ENCODE results near the gene ART5.
"Not testable (repeated sequence)": the region's sequence is repeated elsewhere in the genome, so short reads cannot be mapped to it uniquely, and the experiment has no call there.

The ART5 gene

GRCh38 chr11:3655547-3655946 is 13.8 kb upstream of the ART5 start:
- no peak for DNase-seq

GRCh38 chr11:3652514-3652913 is 10.7 kb upstream of the ART5 start:
- not testable (repeated sequence) for DNase-seq

GRCh38 chr11:3649374-3649773 is 7.6 kb upstream of the ART5 start:
- not testable (repeated sequence) for DNase-seq

GRCh38 chr11:3648843-3649242 is 7.1 kb upstream of the ART5 start:
- DNase-seq: not testable (repeated sequence)

- no peak for DNase-seq
Observed at GRCh38 chr11:3645552-3645951, 3.8 kb upstream of the ART5 start.

GRCh38 chr11:3644817-3645235 is 3.0 kb upstream of the ART5 start, which contains the start of gene ART1:
TSS of gene ART1 (plus strand) at chr11:3645128. CDS start at chr11:3659214, 14,086 bp downstream.
- DNase-seq: peak; percentile 39

- not testable (repeated sequence) for DNase-seq
Observed at GRCh38 chr11:3643102-3643546, 1.3 kb upstream of the ART5 start.

GRCh38 chr11:3642071-3642951 is 519 bp upstream of the ART5 start:
- DNase-seq: peak; percentile 91

GRCh38 chr11:3641191-3641590 is 601 bp downstream of the ART5 start:
- no peak for DNase-seq

GRCh38 chr11:3639841-3640240 is 2.0 kb downstream of the ART5 start:
- no peak for DNase-seq

- no peak for DNase-seq
Observed at GRCh38 chr11:3638513-3638912, 3.3 kb downstream of the ART5 start.

GRCh38 chr11:3637201-3637600 is 4.6 kb downstream of the ART5 start:
- DNase-seq: no peak

- no peak for DNase-seq
Observed at GRCh38 chr11:3635641-3636375, 6.0 kb downstream of the ART5 start.

GRCh38 chr11:3632070-3632660 is 9.6 kb downstream of the ART5 start:
- DNase-seq: no peak

- no peak for DNase-seq
Observed at GRCh38 chr11:3631331-3631730, 10.5 kb downstream of the ART5 start.

GRCh38 chr11:3627291-3627690 is 14.5 kb downstream of the ART5 start:
- no peak for DNase-seq

- DNase-seq: no peak
Observed at GRCh38 chr11:3626250-3626960, 15.4 kb downstream of the ART5 start.

GRCh38 chr11:3623767-3624458 is 17.9 kb downstream of the ART5 start:
- DNase-seq: no peak

- no peak for DNase-seq
Observed at GRCh38 chr11:3623121-3623520, 18.7 kb downstream of the ART5 start.

- DNase-seq: no peak
Observed at GRCh38 chr11:3622521-3622920, 19.3 kb downstream of the ART5 start.

- no peak for DNase-seq
Observed at GRCh38 chr11:3617990-3618389, 23.8 kb downstream of the ART5 start.
